ENCODE results near the gene ITIH3.

Gene ITIH3

DNA sequence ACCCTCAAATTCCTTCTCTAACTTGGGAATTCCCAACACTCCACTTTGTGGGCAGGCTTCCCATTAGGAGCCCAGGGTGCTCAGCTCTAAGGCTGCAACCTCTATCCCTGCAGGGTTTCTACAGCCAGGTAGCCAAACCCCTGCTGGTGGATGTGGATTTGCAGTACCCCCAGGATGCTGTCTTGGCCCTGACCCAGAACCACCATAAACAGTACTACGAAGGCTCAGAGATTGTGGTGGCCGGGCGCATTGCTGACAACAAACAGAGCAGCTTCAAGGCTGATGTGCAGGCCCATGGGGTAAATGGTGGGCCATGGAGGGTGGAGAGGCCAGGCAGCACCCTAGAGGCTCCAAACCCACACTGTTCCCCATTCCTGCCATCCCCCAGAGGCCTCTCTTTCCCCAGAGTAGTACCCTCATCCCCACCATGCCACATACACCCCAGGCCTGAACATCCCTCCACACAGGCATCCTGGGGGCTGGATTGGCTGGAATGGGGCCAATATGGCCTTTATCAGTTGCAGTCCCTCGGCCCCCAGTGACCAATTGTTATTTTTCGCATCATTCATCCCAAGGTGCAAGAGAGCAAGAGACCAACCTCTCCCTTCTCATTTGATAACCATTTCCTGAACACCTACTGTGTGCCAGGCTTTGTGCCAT is 9.5 kb upstream of the ITIH3 start:
- no peak overlapping the region for H3K4me3 ChIP-seq (ENCODE audit: severe bottlenecking)
- H3K9me3 ChIP-seq (ENCODE audit: severe bottlenecking), result no peaks in the 10 kb centered on the region
- H3K27me3 ChIP-seq (ENCODE audit: insufficient read depth, poor library complexity, severe bottlenecking), result no peaks in the 10 kb centered on the region
- ATAC-seq (ENCODE audit: low read depth), result no peak
- no peaks in the 10 kb centered on the region for H3K4me1 ChIP-seq (ENCODE audit: insufficient read depth, poor library complexity, severe bottlenecking)
- no peak for DNase-seq (ENCODE audit: low spot score)
- TF ChIP-seq, protein P1, sequence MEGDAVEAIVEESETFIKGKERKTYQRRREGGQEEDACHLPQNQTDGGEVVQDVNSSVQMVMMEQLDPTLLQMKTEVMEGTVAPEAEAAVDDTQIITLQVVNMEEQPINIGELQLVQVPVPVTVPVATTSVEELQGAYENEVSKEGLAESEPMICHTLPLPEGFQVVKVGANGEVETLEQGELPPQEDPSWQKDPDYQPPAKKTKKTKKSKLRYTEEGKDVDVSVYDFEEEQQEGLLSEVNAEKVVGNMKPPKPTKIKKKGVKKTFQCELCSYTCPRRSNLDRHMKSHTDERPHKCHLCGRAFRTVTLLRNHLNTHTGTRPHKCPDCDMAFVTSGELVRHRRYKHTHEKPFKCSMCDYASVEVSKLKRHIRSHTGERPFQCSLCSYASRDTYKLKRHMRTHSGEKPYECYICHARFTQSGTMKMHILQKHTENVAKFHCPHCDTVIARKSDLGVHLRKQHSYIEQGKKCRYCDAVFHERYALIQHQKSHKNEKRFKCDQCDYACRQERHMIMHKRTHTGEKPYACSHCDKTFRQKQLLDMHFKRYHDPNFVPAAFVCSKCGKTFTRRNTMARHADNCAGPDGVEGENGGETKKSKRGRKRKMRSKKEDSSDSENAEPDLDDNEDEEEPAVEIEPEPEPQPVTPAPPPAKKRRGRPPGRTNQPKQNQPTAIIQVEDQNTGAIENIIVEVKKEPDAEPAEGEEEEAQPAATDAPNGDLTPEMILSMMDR (IDR thresholded peaks at IDR 0.05; ENCODE audit: poor library complexity, severe bottlenecking), result no peak
- no peak overlapping the region for H3K27ac ChIP-seq (ENCODE audit: poor library complexity, severe bottlenecking)
- H3K36me3 ChIP-seq (ENCODE audit: low read depth), result no peaks in the 10 kb centered on the region

- Histone ChIP-seq H3K4me1 (ENCODE audit: insufficient read depth, poor library complexity, severe bottlenecking) (no peaks in the 10 kb centered on the region), H3K9me3 (ENCODE audit: severe bottlenecking) (no peaks in the 10 kb centered on the region), H3K36me3 (ENCODE audit: low read depth) (no peaks in the 10 kb centered on the region), H3K4me3 (ENCODE audit: severe bottlenecking) (no peak overlapping the region), H3K27ac (ENCODE audit: poor library complexity, severe bottlenecking) (no peak overlapping the region), H3K27me3 (ENCODE audit: insufficient read depth, poor library complexity, severe bottlenecking) (no peaks in the 10 kb centered on the region)
- ATAC-seq (ENCODE audit: low read depth), result no peak
- no peak for DNase-seq (ENCODE audit: low spot score)
- TF ChIP-seq, protein P1 (IDR thresholded peaks at IDR 0.05; ENCODE audit: poor library complexity, severe bottlenecking), result no peak
Measured at GRCh38 chr3:52786330-52787215, 8.0 kb upstream of the ITIH3 start.

DNA sequence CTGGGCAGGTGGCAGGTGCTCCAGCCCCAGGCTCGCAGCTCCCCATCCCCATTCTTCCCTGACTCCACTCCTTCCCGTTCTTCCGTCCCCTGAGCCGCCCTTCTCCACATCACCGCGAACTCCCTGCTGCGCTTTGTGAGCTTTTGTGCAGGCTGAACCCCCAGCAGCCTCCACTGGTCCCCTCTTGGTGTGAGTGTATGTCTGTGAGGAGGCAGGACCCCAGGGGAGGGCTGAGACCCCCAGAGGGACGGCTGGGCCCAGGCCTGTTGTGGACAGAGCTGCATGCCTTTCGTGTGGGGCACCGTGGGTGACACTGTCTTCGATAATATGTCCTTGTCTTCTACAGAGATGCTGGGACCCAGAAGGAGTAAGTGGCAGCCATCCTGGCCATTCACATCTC is 7.3 kb upstream of the ITIH3 start:
- Histone ChIP-seq H3K27ac (ENCODE audit: poor library complexity, severe bottlenecking) (no peak overlapping the region), H3K9me3 (ENCODE audit: severe bottlenecking) (no peaks in the 10 kb centered on the region), H3K4me3 (ENCODE audit: severe bottlenecking) (no peak overlapping the region), H3K27me3 (ENCODE audit: insufficient read depth, poor library complexity, severe bottlenecking) (no peaks in the 10 kb centered on the region), H3K36me3 (ENCODE audit: low read depth) (no peaks in the 10 kb centered on the region), H3K4me1 (ENCODE audit: insufficient read depth, poor library complexity, severe bottlenecking) (no peaks in the 10 kb centered on the region)
- DNase-seq (ENCODE audit: low spot score) (no peak), ATAC-seq (ENCODE audit: low read depth) (no peak)
- TF ChIP-seq, protein P1 (IDR thresholded peaks at IDR 0.05; ENCODE audit: poor library complexity, severe bottlenecking), result no peak

DNA sequence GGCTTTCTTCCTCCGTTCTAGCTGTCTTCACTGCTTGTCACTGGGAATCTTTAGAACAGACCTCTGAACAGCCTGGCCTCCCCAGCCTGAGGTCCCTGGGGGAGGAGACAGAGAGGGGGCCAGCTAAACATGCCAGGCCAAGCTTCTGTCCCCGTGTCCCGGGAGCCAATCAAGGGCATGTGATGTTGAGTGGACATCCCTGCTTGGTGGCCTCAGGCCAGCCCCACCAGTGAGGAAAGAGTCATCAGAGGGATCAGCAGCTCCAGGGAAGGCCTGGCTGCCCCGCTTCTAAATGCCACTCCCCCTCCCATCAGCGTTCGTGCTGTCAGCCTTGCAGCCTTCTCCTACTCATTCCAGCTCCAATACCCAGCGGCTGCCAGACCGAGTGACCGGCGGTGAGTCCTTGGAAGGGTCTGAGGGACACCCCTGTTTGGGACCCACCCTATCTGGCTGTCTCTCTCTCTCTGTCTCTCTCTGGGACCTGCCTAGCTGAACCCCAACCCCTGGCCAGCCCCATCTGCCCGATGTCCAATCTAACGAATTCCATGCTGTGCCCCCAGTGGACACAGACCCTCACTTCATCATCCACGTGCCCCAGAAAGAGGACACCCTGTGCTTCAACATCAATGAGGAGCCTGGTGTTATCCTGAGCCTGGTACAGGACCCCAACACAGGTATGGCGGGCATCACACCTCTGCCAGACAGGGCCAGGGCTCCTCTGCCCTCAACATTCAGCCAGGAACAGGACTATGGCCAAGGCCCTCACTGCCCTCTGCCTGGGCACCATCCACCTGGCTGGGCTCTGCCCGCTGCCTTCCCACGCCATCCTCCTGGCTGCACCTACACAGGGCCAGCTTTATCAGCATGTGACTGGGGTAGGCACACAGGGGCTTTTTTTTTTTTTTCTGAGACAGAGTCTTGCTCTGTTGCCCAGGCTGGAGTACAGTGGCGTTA is 6.6 kb upstream of the ITIH3 start:
- ATAC-seq (ENCODE audit: low read depth) (no peak), DNase-seq (ENCODE audit: low spot score) (peak; percentile 47)
- Histone ChIP-seq H3K4me1 (ENCODE audit: insufficient read depth, poor library complexity, severe bottlenecking) (no peaks in the 10 kb centered on the region), H3K27me3 (ENCODE audit: insufficient read depth, poor library complexity, severe bottlenecking) (no peaks in the 10 kb centered on the region), H3K4me3 (ENCODE audit: severe bottlenecking) (no peak overlapping the region), H3K9me3 (ENCODE audit: severe bottlenecking) (no peaks in the 10 kb centered on the region), H3K27ac (ENCODE audit: poor library complexity, severe bottlenecking) (no peak overlapping the region), H3K36me3 (ENCODE audit: low read depth) (no peaks in the 10 kb centered on the region)
- TF ChIP-seq, protein P1 (IDR thresholded peaks at IDR 0.05; ENCODE audit: poor library complexity, severe bottlenecking), result no peak
